ENCODE results near the gene TMEM116.
"Not testable (repeated sequence)": the region's sequence is repeated elsewhere in the genome, so short reads cannot be mapped to it uniquely, and the experiment has no call there.

TMEM116 gene

DNA sequence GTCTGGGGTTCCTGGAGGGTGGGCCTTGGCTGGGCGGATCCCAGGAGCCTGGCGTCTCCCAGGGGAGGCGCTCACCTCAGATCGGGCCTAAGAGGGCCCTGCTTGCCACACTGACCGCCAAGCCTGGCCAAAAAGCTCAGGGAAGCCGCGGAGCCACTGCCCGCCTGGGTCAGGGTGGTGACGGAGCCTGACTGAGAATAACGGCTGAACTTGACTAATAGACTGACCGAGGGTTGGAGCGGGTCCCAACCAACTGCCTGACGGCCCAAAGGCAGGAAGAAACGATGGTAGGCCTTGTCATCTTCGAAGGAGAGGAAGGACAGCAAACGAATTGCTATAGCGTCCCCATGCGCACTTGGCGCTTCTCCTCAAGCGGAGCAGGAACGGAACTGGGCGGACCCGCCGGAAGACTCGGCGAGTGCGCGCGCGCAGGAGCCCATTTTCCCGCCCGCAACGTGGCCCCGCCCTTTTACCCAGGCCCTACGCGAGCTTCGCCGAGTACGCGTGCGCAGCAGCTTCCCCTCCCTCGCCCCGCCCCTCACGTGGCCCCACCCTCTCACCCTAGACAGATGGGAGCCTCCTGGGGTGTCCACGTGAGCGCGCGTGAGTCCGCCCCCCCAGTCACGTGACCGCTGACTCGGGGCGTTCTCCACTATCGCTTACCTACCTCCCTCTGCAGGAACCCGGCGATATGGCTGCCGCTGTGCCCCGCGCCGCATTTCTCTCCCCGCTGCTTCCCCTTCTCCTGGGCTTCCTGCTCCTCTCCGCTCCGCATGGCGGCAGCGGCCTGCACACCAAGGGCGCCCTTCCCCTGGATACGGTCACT lies at the start of gene TMEM116, which contains the start of gene ERP29:
Gene TMEM116, minus strand, starts transcription at position 391 of the 826 bp plus-strand sequence. CDS start 7,895 bp downstream, outside the sequence.
Gene ERP29, plus strand, starts transcription at position 652 of the 826 bp plus-strand sequence. Its CDS starts 40 bp downstream, at position 692.
- in situ Hi-C loops (cut with HindIII; ENCODE audit: low pct_ligation_motif_present, low pct_unique_long_range_greater_than_20kb, low sequenced_read_pairs), result no loop called here
- peak; percentile 100 for DNase-seq

- in situ Hi-C loops (cut with HindIII; ENCODE audit: low pct_ligation_motif_present, low pct_unique_long_range_greater_than_20kb, low sequenced_read_pairs), result no loop called here
- no peak for DNase-seq
Measured at GRCh38 chr12:112061137-112061536, 48.2 kb upstream of the TMEM116 start.

GRCh38 chr12:112049351-112049750 lies 36.4 kb upstream of the TMEM116 start:
- no peak for DNase-seq
- in situ Hi-C loops (cut with HindIII; ENCODE audit: low pct_ligation_motif_present, low pct_unique_long_range_greater_than_20kb, low sequenced_read_pairs), result no loop called here

DNA sequence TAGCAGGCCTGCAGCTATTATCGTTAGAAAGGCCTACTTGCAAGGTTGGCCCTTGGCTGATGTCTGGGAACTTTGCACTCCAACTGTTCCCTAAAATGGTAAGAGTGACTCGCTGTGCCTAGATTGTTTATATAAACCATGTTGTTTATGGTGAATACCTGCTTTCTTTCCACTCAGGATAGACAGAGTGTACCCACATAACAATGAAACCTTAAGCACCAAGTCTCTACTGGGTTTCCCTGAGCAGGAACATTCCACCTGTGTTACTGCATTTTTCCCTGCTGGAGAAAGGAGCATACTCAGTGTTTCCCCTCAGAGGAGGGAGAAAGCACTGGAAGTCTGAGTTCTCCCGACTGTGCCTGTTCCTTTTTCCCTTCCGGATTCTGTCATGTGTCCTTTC lies 33.0 kb upstream of the TMEM116 start:
- DNase-seq, result no peak
- in situ Hi-C loops (cut with HindIII; ENCODE audit: low pct_ligation_motif_present, low pct_unique_long_range_greater_than_20kb, low sequenced_read_pairs), result no loop called here

DNA sequence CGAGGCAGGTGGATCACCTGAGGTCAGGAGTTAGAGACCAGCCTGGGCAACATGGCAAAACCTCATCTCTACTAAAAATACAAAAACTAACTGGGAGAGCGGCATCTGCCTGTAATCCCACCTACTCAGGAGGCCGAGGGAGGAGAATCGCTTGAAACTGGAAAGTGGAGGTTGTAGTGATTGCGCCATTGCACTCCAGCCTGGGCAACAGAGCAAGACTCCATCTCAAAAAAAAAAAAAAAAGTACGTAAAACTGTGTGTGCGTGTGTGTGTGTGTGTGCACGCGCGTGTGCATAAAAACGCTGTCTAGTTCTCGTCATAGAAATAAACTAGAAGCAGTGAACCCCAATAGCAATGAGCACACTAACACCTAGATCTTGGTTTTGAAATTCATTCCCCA lies 23.6 kb upstream of the TMEM116 start:
- DNase-seq; in situ Hi-C loops (cut with HindIII; ENCODE audit: low pct_ligation_motif_present, low pct_unique_long_range_greater_than_20kb, low sequenced_read_pairs): not testable (repeated sequence)

- DNase-seq, result no peak
Measured at GRCh38 chr12:112035219-112035785, 22.3 kb upstream of the TMEM116 start.

GRCh38 chr12:112032292-112032691 lies 19.3 kb upstream of the TMEM116 start:
- DNase-seq, result no peak
- in situ Hi-C loops (cut with HindIII; ENCODE audit: low pct_ligation_motif_present, low pct_unique_long_range_greater_than_20kb, low sequenced_read_pairs), result no loop called here

More at GRCh38 chr12:112035219-112035785, 22.3 kb upstream of the TMEM116 start:
- in situ Hi-C loops (cut with HindIII; ENCODE audit: low pct_ligation_motif_present, low pct_unique_long_range_greater_than_20kb, low sequenced_read_pairs), result no loop called here

DNA sequence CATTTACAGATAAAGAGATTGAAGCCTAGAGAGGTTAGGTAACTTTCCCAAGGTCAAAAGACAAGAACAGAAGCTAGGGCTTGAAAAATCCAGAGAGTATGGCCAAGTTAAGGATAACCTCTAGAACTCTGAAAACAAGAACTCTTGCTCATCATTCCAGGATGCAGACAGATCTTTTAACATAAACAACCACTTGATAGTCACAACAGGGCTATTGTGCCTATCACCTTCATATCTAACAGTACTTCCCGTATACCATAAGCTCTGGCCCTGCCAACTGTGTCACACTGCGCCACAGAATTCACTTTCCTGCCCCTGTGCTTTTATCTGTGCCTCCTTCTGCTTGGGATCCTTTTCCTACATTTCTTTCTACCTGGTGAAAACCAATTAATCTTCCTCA lies 18.5 kb upstream of the TMEM116 start:
- in situ Hi-C loops (cut with HindIII; ENCODE audit: low pct_ligation_motif_present, low pct_unique_long_range_greater_than_20kb, low sequenced_read_pairs), result no loop called here
- DNase-seq, result no peak

DNA sequence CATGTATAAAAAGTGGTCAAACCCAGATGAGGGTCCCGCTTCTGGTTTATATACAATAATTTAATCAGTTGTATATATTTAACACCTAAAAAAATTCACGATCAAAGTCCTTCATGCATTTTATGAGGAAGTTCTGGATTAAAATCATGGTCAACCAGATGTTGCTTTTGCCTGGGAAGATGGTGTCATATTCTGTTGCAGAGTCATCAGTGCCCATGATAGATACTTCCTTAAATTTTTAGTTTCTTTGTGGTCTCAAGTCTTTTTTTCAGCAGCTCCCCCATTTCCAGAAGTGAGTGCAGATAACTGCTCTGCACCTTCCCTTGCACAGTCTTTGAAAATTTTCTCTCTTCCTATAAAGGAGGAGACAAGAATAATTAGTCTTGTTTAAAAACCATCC lies 16.3 kb upstream of the TMEM116 start:
- no peak for DNase-seq
- in situ Hi-C loops (cut with HindIII; ENCODE audit: low pct_ligation_motif_present, low pct_unique_long_range_greater_than_20kb, low sequenced_read_pairs), result no loop called here

DNA sequence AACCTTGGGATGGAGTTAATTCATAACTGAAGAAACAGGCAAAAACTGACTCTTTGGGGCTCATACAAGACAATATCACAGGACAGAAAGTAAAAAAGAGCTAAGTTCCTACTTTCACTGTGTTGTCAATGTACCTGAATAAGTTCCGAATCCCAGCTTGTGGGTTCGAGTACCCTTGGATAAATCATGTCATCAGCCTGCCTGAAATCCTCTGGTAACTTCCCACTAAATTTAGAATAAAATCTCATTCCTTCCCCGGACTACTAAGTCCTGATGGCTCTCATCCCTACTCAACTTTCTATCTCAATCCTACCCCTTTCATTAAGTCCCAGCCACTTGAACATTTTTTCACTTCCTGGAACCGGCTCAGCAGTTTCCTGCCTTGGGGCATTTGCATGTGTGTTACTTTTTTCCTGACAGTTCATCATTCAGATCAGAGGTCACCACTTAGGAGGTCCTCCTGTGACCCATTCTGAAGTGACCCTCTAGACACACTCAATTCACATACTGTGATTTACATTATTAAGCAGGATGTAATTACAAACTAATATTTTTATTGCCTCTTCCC lies 12.9 kb upstream of the TMEM116 start:
- in situ Hi-C loops (cut with HindIII; ENCODE audit: low pct_ligation_motif_present, low pct_unique_long_range_greater_than_20kb, low sequenced_read_pairs), result no loop called here
- no peak for DNase-seq

- DNase-seq, result no peak
- in situ Hi-C loops (cut with HindIII; ENCODE audit: low pct_ligation_motif_present, low pct_unique_long_range_greater_than_20kb, low sequenced_read_pairs), result no loop called here
Measured at GRCh38 chr12:112023759-112024396, 10.9 kb upstream of the TMEM116 start.

- in situ Hi-C loops (cut with HindIII; ENCODE audit: low pct_ligation_motif_present, low pct_unique_long_range_greater_than_20kb, low sequenced_read_pairs), result no loop called here
- DNase-seq, result no peak
Measured at GRCh38 chr12:112022241-112023016, 9.5 kb upstream of the TMEM116 start.

DNA sequence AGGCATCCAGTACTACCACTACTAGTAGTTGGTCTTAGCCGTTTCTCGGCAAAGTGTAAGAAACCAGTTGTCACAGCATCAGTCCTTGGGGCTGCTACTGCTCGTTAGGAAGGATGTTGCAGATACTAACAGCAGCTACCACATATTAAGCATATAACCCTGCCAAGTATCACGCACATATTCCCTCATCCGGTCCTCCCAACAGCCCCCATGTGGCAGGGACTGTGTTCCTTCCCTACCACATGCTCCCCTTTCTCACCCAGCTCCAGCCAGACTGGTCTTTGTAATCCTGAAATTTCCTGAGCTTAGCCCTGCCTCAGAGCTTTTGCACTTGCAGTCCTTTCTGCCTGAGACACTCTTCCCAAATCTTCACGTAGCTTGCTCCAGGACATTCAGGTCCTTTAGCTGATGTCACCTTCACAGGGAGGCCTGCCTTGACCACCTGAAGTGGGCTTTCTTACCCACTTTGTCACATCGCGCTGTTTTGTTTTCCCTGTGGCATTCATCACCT lies 8.0 kb upstream of the TMEM116 start:
- DNase-seq, result no peak
- in situ Hi-C loops (cut with HindIII; ENCODE audit: low pct_ligation_motif_present, low pct_unique_long_range_greater_than_20kb, low sequenced_read_pairs), result no loop called here

GRCh38 chr12:112018571-112019237 lies 5.7 kb upstream of the TMEM116 start:
- DNase-seq, result no peak
- in situ Hi-C loops (cut with HindIII; ENCODE audit: low pct_ligation_motif_present, low pct_unique_long_range_greater_than_20kb, low sequenced_read_pairs), result no loop called here

DNA sequence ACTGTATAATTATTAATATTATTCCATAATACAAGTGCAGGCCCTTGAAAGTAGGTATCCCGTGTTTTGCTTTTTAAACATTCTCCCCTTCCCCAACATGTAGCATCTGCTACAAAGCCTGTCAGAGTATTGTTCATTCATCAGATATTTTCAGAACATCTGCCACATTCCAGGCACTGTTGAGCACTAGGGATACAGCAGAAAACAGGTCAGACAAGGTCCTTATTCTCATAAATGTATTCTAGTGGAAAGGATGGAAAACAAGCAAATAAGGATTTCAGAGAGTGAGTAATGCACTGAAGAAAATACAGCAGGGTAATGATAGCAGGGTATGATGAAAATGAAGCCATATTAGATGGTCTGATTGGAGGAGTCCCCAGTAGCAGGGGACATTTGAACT lies 4.1 kb upstream of the TMEM116 start:
- no peak for DNase-seq
- in situ Hi-C loops (cut with HindIII; ENCODE audit: low pct_ligation_motif_present, low pct_unique_long_range_greater_than_20kb, low sequenced_read_pairs), result no loop called here

GRCh38 chr12:112015938-112016337 lies 3.0 kb upstream of the TMEM116 start:
- in situ Hi-C loops (cut with HindIII; ENCODE audit: low pct_ligation_motif_present, low pct_unique_long_range_greater_than_20kb, low sequenced_read_pairs), result no loop called here

DNA sequence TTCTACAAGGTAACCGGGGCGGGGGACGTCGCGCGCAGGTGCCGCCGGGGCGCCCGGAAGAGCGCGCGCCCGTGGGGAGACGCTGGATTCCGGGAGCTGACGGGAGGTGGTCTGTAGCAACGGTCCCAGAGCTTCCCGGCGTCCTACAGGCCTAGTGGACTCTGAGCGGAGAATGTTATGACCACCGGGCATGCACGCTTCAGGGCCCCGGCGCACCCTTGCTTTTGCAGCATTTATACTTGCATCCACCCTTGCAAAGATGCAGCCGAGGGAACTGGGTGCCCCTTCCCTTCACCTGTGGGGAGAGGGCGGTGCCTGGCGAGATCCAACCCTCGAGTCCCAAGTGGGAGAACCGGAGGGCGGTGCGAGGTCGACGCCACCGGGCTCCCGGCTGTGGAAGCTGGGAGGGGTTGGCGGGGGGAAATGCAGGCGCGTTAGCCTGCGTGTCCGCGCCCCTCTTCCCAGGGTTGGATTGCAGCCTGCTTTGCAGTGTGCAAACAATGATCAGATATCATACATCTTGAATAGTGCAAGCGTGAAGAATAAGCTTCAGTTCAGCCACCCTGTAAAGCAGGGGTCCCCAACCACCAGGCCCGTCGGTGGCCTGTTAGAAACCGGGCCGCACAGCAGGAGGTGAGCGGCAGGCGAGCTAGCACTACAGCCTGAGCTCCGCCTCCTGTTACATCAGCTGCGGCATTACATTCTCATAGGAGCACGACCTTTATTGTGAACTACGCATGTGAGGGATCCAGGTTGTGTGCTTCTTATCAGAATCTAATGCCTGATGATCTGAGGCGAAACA lies 837 bp upstream of the TMEM116 start:
- peak; percentile 91 for DNase-seq
- in situ Hi-C loops (cut with HindIII; ENCODE audit: low pct_ligation_motif_present, low pct_unique_long_range_greater_than_20kb, low sequenced_read_pairs), result no loop called here

More at GRCh38 chr12:112015938-112016337, 3.0 kb upstream of the TMEM116 start:
- no peak for DNase-seq

All from ACHN (cell line).